ENCODE measurements around the gene TMEM183A.

The TMEM183A gene

GRCh38 chr1:203048555-203049051 is 41.4 kb downstream of the TMEM183A start:
- DNase-seq = no peak

- no peak for DNase-seq
Observed at GRCh38 chr1:203049077-203049476, 41.9 kb downstream of the TMEM183A start.

GRCh38 chr1:203049576-203050180 is 42.5 kb downstream of the TMEM183A start:
- no peak for DNase-seq

GRCh38 chr1:203050826-203051225 is 43.7 kb downstream of the TMEM183A start:
- DNase-seq = no peak

GRCh38 chr1:203051841-203052324 is 44.7 kb downstream of the TMEM183A start:
- DNase-seq = peak; percentile 50 to 73

GRCh38 chr1:203052601-203053000 is 45.4 kb downstream of the TMEM183A start:
- no peak for DNase-seq

GRCh38 chr1:203054184-203054583 is 47.0 kb downstream of the TMEM183A start:
- DNase-seq = no peak

GRCh38 chr1:203054642-203055041 is 47.5 kb downstream of the TMEM183A start:
- no peak for DNase-seq

- DNase-seq = no peak
Observed at GRCh38 chr1:203055161-203055799, 48.1 kb downstream of the TMEM183A start.

GRCh38 chr1:203056012-203056411 is 48.8 kb downstream of the TMEM183A start:
- no peak for DNase-seq

GRCh38 chr1:203056516-203056915 is 49.3 kb downstream of the TMEM183A start:
- DNase-seq = no peak

GRCh38 chr1:203057911-203058675 is 50.9 kb downstream of the TMEM183A start:
- no peak for DNase-seq

GRCh38 chr1:203058676-203058935 is 51.4 kb downstream of the TMEM183A start:
- DNase-seq = no peak

- DNase-seq = no peak
Observed at GRCh38 chr1:203059485-203059884, 52.3 kb downstream of the TMEM183A start.

GRCh38 chr1:203060115-203060514 is 52.9 kb downstream of the TMEM183A start:
- no peak for DNase-seq

GRCh38 chr1:203063287-203063686 is 56.1 kb downstream of the TMEM183A start:
- no peak for DNase-seq

GRCh38 chr1:203065191-203065590 is 58.0 kb downstream of the TMEM183A start:
- DNase-seq = no peak

GRCh38 chr1:203065986-203066385 is 58.8 kb downstream of the TMEM183A start:
- DNase-seq = no peak

GRCh38 chr1:203066965-203067364 is 59.8 kb downstream of the TMEM183A start:
- DNase-seq = no peak

GRCh38 chr1:203069030-203069747 is 62.0 kb downstream of the TMEM183A start:
- DNase-seq = peak in 1 of 2 experiments; percentile 53

- DNase-seq = no peak
Observed at GRCh38 chr1:203072002-203072602, 64.9 kb downstream of the TMEM183A start.

- no peak for DNase-seq
Observed at GRCh38 chr1:203072911-203073310, 65.7 kb downstream of the TMEM183A start.

GRCh38 chr1:203073469-203073868 is 66.3 kb downstream of the TMEM183A start:
- no peak for DNase-seq

Data from NCI-H2081 (cell line).